Neutrophil (primary cell): Measurements from ENCODE around the gene ALOXE3.
A peak's percentile ranks its signal among the peaks of the same experiment; 100 is the strongest.
"Not testable (repeated sequence)": the region's sequence is repeated elsewhere in the genome, so short reads cannot be mapped to it uniquely, and the experiment has no call there.

Experiments used
- H3K27ac ChIP-seq: fragments of 200-600 bp; sonication (generic); 2 replicates; pipeline ENCODE4 v1.5.1; 2016; ENCODE audit warnings: mild to moderate bottlenecking, moderate library complexity
- H3K27me3 ChIP-seq: fragments of 200-600 bp; sonication (generic); 2 replicates; pipeline ENCODE4 v1.6.0; 2016; ENCODE audit warnings: mild to moderate bottlenecking
- H3K36me3 ChIP-seq: fragments of 200-600 bp; sonication (generic); 2 replicates; pipeline ENCODE4 v1.5.1; 2017
- H3K4me1 ChIP-seq, 2 experiments: fragments of 200-600 bp in 1 of 2; sonication (generic) in 1 of 2; 1 replicate in 1 of 2; 2 replicates in 1 of 2; pipeline versions ENCODE4 v1.5.1 to v1.6.1; 2013 to 2016; ENCODE audit warnings: low read depth in 1 of 2, low read length in 1 of 2, mild to moderate bottlenecking in 1 of 2, moderate library complexity in 1 of 2; ENCODE audit not compliant: control insufficient read depth in 1 of 2, insufficient read depth in 1 of 2
- H3K4me3 ChIP-seq, 2 experiments: fragments of 200-600 bp in 1 of 2; sonication (generic) in 1 of 2; 1 replicate in 1 of 2; 2 replicates in 1 of 2; pipeline ENCODE4 v1.5.1; 2013 to 2016; ENCODE audit warnings: low read depth in 1 of 2, low read length in 1 of 2, mild to moderate bottlenecking in 1 of 2, moderate library complexity in 1 of 2
- H3K9me3 ChIP-seq: fragments of 200-600 bp; sonication (generic); 2 replicates; pipeline ENCODE4 v1.5.1; 2016
- TF ChIP-seq, protein P1 (sequence below): fragments of 200-600 bp; sonication (generic); IDR thresholded peaks from 2 replicates; pipeline ENCODE4 v1.5.1; 2016; ENCODE audit warnings: antibody characterized with exemption

ALOXE3 gene

DNA sequence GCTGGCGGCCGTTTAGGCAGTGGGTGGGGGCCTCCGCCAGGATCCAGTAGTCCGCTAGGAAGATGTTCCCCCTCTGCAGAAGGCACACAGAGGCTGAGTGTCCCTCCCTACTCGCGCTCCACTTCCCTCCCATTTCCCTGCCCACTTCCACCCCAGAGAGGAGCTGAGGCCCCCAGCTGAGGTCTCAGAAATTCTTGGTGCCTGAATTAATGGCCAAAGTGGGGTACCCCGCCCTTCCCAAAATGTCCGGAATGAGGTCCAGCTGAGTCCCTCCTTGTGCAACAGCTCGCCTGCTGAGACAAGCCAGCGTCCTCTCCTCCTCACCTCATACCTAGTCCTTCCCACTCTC lies 7.9 kb downstream of the ALOXE3 start:
- Histone ChIP-seq H3K27me3 (peaks cover 89% of the 10 kb centered on the region), H3K4me1 (peaks cover 5 to 8% of the 10 kb centered on the region in 2 experiments), H3K27ac (no peak overlapping the region), H3K36me3 (no peaks in the 10 kb centered on the region), H3K4me3 (peak overlapping the region in 1 of 2 experiments; percentile 38), H3K9me3 (no peaks in the 10 kb centered on the region)
- TF ChIP-seq, protein P1, sequence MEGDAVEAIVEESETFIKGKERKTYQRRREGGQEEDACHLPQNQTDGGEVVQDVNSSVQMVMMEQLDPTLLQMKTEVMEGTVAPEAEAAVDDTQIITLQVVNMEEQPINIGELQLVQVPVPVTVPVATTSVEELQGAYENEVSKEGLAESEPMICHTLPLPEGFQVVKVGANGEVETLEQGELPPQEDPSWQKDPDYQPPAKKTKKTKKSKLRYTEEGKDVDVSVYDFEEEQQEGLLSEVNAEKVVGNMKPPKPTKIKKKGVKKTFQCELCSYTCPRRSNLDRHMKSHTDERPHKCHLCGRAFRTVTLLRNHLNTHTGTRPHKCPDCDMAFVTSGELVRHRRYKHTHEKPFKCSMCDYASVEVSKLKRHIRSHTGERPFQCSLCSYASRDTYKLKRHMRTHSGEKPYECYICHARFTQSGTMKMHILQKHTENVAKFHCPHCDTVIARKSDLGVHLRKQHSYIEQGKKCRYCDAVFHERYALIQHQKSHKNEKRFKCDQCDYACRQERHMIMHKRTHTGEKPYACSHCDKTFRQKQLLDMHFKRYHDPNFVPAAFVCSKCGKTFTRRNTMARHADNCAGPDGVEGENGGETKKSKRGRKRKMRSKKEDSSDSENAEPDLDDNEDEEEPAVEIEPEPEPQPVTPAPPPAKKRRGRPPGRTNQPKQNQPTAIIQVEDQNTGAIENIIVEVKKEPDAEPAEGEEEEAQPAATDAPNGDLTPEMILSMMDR: no peak

DNA sequence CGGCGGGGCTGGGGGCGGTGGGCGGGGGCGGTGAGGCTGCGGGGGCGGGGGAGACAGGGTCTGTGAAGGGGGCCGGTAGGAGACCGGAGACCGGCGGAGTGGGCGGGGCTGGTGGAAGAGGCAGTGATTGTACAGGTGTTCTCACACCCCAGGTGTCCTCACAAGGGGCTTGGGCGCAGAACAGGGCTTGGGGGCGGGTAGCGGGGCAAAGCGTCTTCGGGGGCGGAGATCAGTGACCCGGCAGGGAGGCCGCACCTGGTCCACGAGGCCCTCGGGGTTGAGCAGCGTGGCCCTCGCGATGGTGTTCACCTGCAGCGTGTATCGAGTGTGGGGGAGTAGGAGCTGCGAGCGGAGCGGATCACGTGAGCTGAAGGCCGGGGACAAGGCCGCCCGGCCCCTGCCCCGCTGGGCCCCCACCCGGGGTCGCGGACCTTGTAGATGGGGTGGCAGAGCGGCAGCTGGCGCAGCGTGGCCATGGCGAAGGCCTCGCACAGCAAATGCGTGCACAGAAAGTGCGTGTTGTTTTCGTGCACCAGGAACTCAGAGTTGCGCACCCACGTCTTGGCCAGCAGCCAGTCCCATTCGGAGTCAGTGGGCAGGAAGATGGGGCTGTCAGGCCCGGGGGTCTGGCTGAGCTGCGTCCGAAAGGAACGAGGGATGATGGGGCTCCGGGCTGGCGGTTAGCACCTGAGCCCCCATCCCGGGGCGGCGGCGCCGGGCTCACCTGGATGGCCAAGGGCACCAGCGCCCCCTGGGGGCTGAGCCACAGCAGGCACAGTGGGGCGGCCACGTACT lies 8.5 kb downstream of the ALOXE3 start:
- Histone ChIP-seq H3K4me1 (peaks cover 5 to 8% of the 10 kb centered on the region in 2 experiments), H3K36me3 (no peaks in the 10 kb centered on the region), H3K27ac (no peak overlapping the region), H3K9me3 (no peaks in the 10 kb centered on the region), H3K27me3 (peaks cover 89% of the 10 kb centered on the region), H3K4me3 (peak overlapping the region; percentile 12 to 38)
- TF ChIP-seq, protein P1: peak; percentile 69

DNA sequence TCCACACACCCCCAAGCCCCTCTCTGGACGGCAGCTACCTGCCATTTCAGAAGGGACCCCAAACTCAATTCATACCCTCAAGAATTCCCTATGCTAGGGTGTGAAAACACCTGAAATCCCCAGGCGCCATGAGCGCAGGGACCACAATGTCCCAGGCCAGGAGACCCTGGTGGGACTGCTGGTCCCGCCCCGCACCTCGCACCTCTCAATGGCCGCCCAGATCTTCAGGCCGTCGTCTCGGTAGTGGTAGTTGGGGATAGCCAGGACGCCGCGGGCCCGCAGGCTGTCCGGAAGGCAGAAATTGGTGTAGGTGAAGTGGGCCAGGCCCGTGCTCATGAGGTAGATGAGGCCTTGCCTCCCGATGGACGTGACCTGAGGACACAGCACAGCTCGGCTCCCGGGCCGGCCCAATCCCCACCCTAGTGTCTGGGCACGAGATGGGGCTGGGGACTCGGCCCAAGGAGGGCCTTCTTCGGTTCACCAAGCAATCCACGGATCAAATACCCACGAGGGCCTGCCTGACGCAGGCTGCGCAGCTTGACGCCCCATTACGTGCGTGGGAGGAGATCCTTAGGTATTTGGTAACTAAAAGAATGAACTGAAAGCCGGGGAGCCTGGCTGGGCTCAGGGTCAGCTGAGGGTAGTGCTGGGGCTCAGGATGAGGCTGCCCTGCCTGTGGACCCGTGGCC lies 9.2 kb downstream of the ALOXE3 start:
- no peaks in the 10 kb centered on the region for H3K36me3 ChIP-seq
- TF ChIP-seq, protein P1: no peak
- no peak overlapping the region for H3K27ac ChIP-seq
- no peak overlapping the region for H3K4me3 ChIP-seq
- H3K27me3 ChIP-seq: peaks cover 89% of the 10 kb centered on the region
- no peaks in the 10 kb centered on the region for H3K9me3 ChIP-seq
- H3K4me1 ChIP-seq: peaks cover 5 to 8% of the 10 kb centered on the region in 2 experiments

DNA sequence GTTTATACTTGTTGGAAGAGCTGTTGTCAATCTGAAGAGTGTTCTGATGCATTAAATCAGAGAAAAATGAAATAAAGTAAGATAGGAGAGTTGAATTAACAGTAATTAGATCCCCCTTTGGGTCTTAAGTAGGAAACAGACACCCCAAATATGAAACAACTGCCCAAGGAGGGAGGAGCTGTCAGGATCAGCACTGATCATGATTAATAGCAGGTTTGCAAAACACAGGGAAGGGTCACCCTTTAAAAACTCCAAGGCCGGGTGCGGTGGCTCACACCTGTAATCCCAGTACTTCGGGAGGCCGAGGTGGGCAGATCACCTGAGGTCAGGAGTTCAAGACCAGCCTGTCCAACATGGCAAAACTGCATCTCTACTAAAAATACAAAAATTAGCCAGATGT lies 11.3 kb downstream of the ALOXE3 start:
- H3K4me1 ChIP-seq, H3K4me3 ChIP-seq, H3K36me3 ChIP-seq, H3K9me3 ChIP-seq, H3K27ac ChIP-seq: not testable (repeated sequence)
- peaks cover 67% of the 10 kb centered on the region for H3K27me3 ChIP-seq

DNA sequence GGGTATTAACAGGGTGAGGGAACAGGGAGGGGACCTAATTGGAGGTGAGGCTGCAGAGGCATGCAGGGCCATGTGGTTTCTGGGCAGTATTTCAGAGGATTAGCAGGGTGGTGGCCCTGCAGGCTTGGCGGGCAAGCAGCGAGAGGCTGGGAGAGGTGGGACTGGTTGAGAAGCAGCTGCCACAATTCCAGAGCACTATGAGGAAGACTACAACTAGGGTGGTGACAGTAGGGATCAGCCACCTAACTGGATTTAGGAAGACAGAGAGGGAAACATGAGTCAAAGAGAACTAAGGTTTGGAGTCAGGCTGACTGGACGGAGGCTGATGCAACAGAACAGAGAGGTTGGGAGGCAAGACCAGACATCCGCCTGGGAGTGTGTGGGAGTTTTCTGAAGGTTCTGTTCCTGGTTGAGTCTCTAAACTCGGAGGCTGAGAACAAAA lies 12.3 kb downstream of the ALOXE3 start:
- Histone ChIP-seq H3K4me1 (peaks cover 5 to 8% of the 10 kb centered on the region in 2 experiments), H3K9me3 (no peaks in the 10 kb centered on the region), H3K36me3 (no peaks in the 10 kb centered on the region), H3K27me3 (peaks cover 57% of the 10 kb centered on the region), H3K27ac (no peak overlapping the region), H3K4me3 (no peak overlapping the region)
- TF ChIP-seq, protein P1: no peak

DNA sequence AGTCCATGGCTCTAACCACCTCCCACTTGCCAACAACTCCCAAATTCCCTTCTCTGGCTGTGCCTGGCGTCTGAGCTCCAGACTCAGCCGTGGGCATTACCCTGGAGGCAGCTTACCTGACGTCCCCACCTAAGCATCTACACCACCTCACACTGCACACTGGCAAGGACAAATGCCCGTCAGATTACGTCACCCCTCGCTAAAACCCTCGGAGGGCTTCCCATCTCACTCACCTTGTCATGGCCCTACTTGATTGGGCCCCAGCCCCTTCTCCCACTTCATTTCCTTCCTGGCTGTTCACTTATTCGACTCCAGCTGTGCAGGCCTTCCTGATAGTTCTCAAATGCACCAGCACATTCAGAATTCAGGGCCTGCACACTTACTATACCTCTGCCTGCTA lies 13.4 kb downstream of the ALOXE3 start:
- H3K9me3 ChIP-seq: no peaks in the 10 kb centered on the region
- H3K27ac ChIP-seq: no peak overlapping the region
- H3K36me3 ChIP-seq: no peaks in the 10 kb centered on the region
- H3K4me3 ChIP-seq: no peak overlapping the region
- TF ChIP-seq, protein P1: no peak
- peaks cover 47% of the 10 kb centered on the region for H3K27me3 ChIP-seq
- peaks cover 2 to 3% of the 10 kb centered on the region in 2 experiments for H3K4me1 ChIP-seq
